Upper lobe of left lung (tissue), 6 donors: Measurements from ENCODE around the gene RAP1B. TPM values are rescaled to one million over a fixed set of nuclear protein-coding genes. Genes with fewer than 3 reads are reported as not detected.

Experiments used
- ATAC-seq, 2 donors: fragments of 200-7000 bp; cut with Tn5 transposase; one replicate each; pipeline ENCODE4 v1.9.1; 2022; ENCODE audit warnings: mild to moderate bottlenecking in 2 of 2, moderate library complexity in 2 of 2; ENCODE audit not compliant: low FRiP score in 2 of 2
- DNase-seq, 2 donors: peaks; one replicate each; pipeline ENCODE4 v3.0.0-alpha.2; 2019 to 2020
- H3K27ac ChIP-seq, 4 donors: fragments of 200-600 bp; sonication (generic); one replicate each; pipeline ENCODE4 v1.5.1; 2016 to 2019
- H3K27me3 ChIP-seq, 4 donors: fragments of 200-600 bp; sonication (generic); one replicate each; pipeline ENCODE4 v1.5.1; 2017 to 2019
- H3K36me3 ChIP-seq, 4 donors: fragments of 200-600 bp; sonication (generic); one replicate each; pipeline ENCODE4 v1.5.1; 2016 to 2019
- H3K4me1 ChIP-seq, 4 donors: fragments of 200-600 bp; sonication (generic); one replicate each; pipeline ENCODE4 v1.5.1; 2018 to 2019
- H3K4me3 ChIP-seq, 4 donors: fragments of 200-600 bp; sonication (generic); one replicate each; pipeline ENCODE4 v1.5.1; 2017 to 2019; ENCODE audit warnings: mild to moderate bottlenecking in 2 of 4, moderate library complexity in 1 of 4
- H3K9me3 ChIP-seq, 4 donors: fragments of 200-600 bp; sonication (generic); one replicate each; pipeline ENCODE4 v1.5.1; 2018 to 2019
- EP300 ChIP-seq, 4 donors: sonication (generic); formaldehyde crosslinking; IDR thresholded peaks; one replicate each; pipeline ENCODE4 v1.5.1; 2017; ENCODE audit warnings: antibody characterized with exemption in 4 of 4, control low read depth in 2 of 4
- POLR2A ChIP-seq, 4 donors: fragments of 450-650 bp; IDR thresholded peaks; one replicate each; pipeline ENCODE4 v1.5.1; 2016 to 2017; ENCODE audit warnings: antibody characterized with exemption in 4 of 4, mild to moderate bottlenecking in 2 of 4
- POLR2AphosphoS5 ChIP-seq, 2 donors: sonication (generic); formaldehyde crosslinking; IDR thresholded peaks; one replicate each; pipeline ENCODE4 v1.5.1; 2017; ENCODE audit warnings: antibody characterized with exemption in 2 of 2
- WGBS, 2 donors: methylation state at CpG; one replicate each; pipeline ENCODE4 v1.1.5; 2017 to 2018; 5-methylcytosine and 5-hydroxymethylcytosine counted together
- total RNA-seq, 6 donors: library from RNA; depleted of rRNA in 4 of 6; stranded (reverse); fragments of >200 nt in 4 of 6; gene quantifications; one replicate each; pipeline versions ENCODE4 v1.1.0 to v1.2.1, GENCODE V29; 2016 to 2021
- TF ChIP-seq, protein P1 (sequence below), 6 experiments: fragments of 450-650 bp in 4 of 6; fragments of 200-600 bp in 2 of 6; sonication (generic) in 2 of 6; IDR thresholded peaks; one replicate each; pipeline ENCODE4 v1.5.1; 2016 to 2019; ENCODE audit warnings: antibody characterized with exemption in 6 of 6
- donor health status: DM: no; HTN: no; CAD: no; lungs with moderate emphysema.
- donor health status: DM: no; HTN: yes; CAD: no; lungs with severe emphysema.

The RAP1B gene
- total RNA-seq, 6 donors from 2014 or later = 135 to 208 (median 162) TPM

DNA sequence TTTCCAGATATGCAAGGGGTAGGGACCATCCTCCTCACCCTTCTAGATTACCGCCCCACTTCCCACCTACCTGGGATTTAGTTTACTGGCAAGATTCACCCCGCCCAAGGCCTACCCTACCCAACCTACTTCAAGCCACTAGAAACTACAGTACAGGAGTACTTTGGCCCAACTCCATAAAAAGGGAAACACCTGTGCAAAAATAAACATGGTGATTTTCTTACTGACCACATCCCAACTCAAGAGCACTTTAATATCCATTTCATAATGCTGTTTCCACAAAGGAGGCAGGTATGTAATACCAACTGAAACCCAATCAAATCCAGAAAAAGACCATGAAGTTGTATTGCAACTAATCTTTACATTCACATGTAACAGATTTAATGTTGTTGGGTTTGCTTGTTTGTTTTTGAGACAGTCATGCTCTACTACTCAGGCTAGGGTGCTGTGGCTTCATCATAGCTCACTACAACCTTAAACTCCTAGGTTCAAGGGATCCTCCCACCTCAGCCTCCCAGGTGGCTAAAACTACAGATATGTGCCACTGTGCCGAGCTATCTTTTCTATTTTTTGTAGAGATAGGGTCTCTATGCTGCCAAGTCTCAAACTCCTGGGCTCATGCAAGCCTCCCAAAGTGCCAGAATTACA, 41.7 kb upstream of the RAP1B start:
- TF ChIP-seq POLR2A (IDR thresholded peaks at IDR 0.05) (no peak), EP300 (IDR thresholded peaks at IDR 0.05) (peak in 1 of 4 donors; percentile 10), POLR2AphosphoS5 (IDR thresholded peaks at IDR 0.05) (peak in 1 of 2 donors; percentile 11)
- TF ChIP-seq, protein P1, sequence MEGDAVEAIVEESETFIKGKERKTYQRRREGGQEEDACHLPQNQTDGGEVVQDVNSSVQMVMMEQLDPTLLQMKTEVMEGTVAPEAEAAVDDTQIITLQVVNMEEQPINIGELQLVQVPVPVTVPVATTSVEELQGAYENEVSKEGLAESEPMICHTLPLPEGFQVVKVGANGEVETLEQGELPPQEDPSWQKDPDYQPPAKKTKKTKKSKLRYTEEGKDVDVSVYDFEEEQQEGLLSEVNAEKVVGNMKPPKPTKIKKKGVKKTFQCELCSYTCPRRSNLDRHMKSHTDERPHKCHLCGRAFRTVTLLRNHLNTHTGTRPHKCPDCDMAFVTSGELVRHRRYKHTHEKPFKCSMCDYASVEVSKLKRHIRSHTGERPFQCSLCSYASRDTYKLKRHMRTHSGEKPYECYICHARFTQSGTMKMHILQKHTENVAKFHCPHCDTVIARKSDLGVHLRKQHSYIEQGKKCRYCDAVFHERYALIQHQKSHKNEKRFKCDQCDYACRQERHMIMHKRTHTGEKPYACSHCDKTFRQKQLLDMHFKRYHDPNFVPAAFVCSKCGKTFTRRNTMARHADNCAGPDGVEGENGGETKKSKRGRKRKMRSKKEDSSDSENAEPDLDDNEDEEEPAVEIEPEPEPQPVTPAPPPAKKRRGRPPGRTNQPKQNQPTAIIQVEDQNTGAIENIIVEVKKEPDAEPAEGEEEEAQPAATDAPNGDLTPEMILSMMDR (IDR thresholded peaks at IDR 0.05) = no peak
- Histone ChIP-seq H3K9me3 (no peaks in the 10 kb centered on the region), H3K4me1 (peaks cover 0 to 9% (median 3%) of the 10 kb centered on the region in 4 donors), H3K4me3 (no peak overlapping the region), H3K27me3 (no peaks in the 10 kb centered on the region), H3K36me3 (no peaks in the 10 kb centered on the region), H3K27ac (no peak overlapping the region)
- 68 to 75% methylated on average over 3 of the region's 3 CpGs for WGBS, 2 donors
- DNase-seq = peak in 1 of 2 donors; percentile 50
- ATAC-seq = peak; percentile 26 to 81

DNA sequence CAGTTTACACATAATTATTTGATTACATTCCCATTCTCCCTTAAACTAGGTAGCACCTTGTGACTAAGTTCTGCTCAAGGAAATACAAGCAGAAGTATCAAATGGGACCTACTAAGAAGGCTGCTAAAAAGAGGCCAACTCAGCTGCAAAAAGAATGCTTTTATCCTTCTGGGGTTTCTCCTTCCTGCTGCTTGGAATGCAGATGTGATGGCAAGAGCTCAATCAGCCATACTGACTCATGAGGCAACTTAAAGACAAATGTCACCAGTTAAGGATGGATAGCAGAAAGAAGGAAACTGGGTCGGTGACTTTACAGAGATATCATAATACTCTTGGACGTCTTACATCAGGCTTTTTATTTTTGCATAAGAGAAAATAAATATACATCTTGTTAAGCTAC, 38.0 kb upstream of the RAP1B start:
- H3K4me3 ChIP-seq = no peak overlapping the region
- no peaks in the 10 kb centered on the region for H3K36me3 ChIP-seq
- DNase-seq (no peak), ATAC-seq (no peak)
- TF ChIP-seq POLR2A (IDR thresholded peaks at IDR 0.05) = no peak
- no peak for TF ChIP-seq EP300 (IDR thresholded peaks at IDR 0.05)
- TF ChIP-seq, protein P1 (IDR thresholded peaks at IDR 0.05) = no peak
- no peak for TF ChIP-seq POLR2AphosphoS5 (IDR thresholded peaks at IDR 0.05)
- 78 to 85% methylated on average over 2 of the region's 2 CpGs for WGBS, 2 donors
- no peaks in the 10 kb centered on the region for H3K9me3 ChIP-seq
- H3K4me1 ChIP-seq = peaks cover 0 to 6% (median 0%) of the 10 kb centered on the region in 4 donors
- H3K27me3 ChIP-seq = no peaks in the 10 kb centered on the region
- H3K27ac ChIP-seq = no peak overlapping the region

GRCh38 chr12:68573406-68573805, 37.3 kb upstream of the RAP1B start:
- no peaks in the 10 kb centered on the region for H3K36me3 ChIP-seq
- TF ChIP-seq, protein P1 (IDR thresholded peaks at IDR 0.05) = no peak
- TF ChIP-seq POLR2AphosphoS5 (IDR thresholded peaks at IDR 0.05) (no peak), POLR2A (IDR thresholded peaks at IDR 0.05) (no peak), EP300 (IDR thresholded peaks at IDR 0.05) (no peak)
- H3K4me3 ChIP-seq = no peak overlapping the region
- ATAC-seq (no peak), DNase-seq (no peak)
- no peaks in the 10 kb centered on the region for H3K27me3 ChIP-seq
- WGBS, 2 donors = 95 to 100% methylated on average over 1 of the region's 1 CpG
- peaks cover 0 to 6% (median 0%) of the 10 kb centered on the region in 4 donors for H3K4me1 ChIP-seq
- no peak overlapping the region for H3K27ac ChIP-seq
- H3K9me3 ChIP-seq = no peaks in the 10 kb centered on the region

DNA sequence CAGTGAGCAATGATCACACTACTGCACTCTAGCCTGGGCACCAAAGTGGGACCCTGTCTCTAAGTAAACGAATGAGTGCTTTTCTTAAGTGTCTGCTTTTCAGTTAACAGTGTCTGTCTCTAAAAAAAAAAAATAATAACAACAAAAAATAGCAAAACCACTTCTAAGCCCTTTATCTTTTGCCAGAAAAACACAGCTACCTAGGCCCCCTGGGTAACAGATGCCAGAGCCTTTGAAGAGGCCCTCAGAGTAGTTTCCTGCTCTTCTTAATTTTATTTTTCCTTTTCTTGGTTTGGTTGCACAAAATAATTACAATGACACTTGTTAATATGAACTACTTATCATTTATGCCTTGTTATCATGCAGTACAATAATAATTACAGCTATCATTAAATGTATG, 32.8 kb upstream of the RAP1B start:
- H3K27me3 ChIP-seq = no peaks in the 10 kb centered on the region
- no peak for DNase-seq
- no peak overlapping the region for H3K27ac ChIP-seq
- no peaks in the 10 kb centered on the region for H3K4me1 ChIP-seq
- no peaks in the 10 kb centered on the region for H3K36me3 ChIP-seq
- no peak for ATAC-seq
- no peak for TF ChIP-seq EP300 (IDR thresholded peaks at IDR 0.05)
- TF ChIP-seq POLR2A (IDR thresholded peaks at IDR 0.05) = no peak
- TF ChIP-seq, protein P1 (IDR thresholded peaks at IDR 0.05) = no peak
- TF ChIP-seq POLR2AphosphoS5 (IDR thresholded peaks at IDR 0.05) = no peak
- no peaks in the 10 kb centered on the region for H3K9me3 ChIP-seq
- no peak overlapping the region for H3K4me3 ChIP-seq
- 81 to 89% methylated on average over 1 of the region's 1 CpG for WGBS, 2 donors

DNA sequence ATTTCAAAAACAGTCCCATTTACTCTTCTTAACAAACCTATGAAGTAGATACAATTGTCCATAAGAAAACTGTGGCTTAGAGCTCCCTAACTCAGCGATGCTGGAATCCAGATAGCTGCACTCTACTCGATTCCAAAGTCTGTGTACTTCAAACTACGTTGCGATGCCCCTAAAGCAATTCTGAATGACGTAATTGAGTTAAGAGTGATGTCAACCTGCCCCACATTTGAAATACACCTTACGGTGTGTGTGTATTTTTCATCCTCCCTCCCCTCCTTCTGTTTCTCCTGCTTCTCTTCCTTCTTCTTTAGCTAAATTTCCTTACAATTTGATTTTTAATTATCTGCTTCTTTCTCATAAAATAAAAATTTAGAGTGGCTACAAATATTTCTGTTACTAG, 31.9 kb upstream of the RAP1B start:
- no peak overlapping the region for H3K4me3 ChIP-seq
- WGBS, 2 donors = 89 to 92% methylated on average over 6 of the region's 6 CpGs
- no peaks in the 10 kb centered on the region for H3K9me3 ChIP-seq

More for the DNA sequence above, 31.9 kb upstream of the RAP1B start:
- Histone ChIP-seq H3K4me1 (no peaks in the 10 kb centered on the region), H3K27ac (no peak overlapping the region), H3K27me3 (no peaks in the 10 kb centered on the region), H3K36me3 (no peaks in the 10 kb centered on the region)
- DNase-seq (no peak), ATAC-seq (no peak)
- no peak for TF ChIP-seq EP300 (IDR thresholded peaks at IDR 0.05)
- no peak for TF ChIP-seq POLR2AphosphoS5 (IDR thresholded peaks at IDR 0.05)
- TF ChIP-seq POLR2A (IDR thresholded peaks at IDR 0.05) = no peak
- TF ChIP-seq, protein P1 (IDR thresholded peaks at IDR 0.05) = no peak
